Fibroblast of villous mesenchyme (primary cell): ENCODE results near the gene ONECUT1. TPM values are rescaled to one million over a fixed set of nuclear protein-coding genes. Genes with fewer than 3 reads are reported as not detected.

Experiments used
- DNase-seq: peaks from one replicate; pipeline ENCODE4 v3.0.0-alpha.2; 2010; ENCODE audit warnings: low read depth
- H3K4me3 ChIP-seq: 2 replicates; pipeline ENCODE4 v1.5.1; 2011; ENCODE audit warnings: low read depth, mild to moderate bottlenecking, low read length
- CTCF ChIP-seq: IDR thresholded peaks from 2 replicates; pipeline ENCODE4 v1.5.1; 2012; ENCODE audit warnings: low read depth, mild to moderate bottlenecking, low read length; ENCODE audit not compliant: insufficient read depth
- total RNA-seq: library from RNA; depleted of rRNA; stranded (reverse); fragments of >200 nt; gene quantifications from 2 replicates; pipeline ENCODE4 v1.2.3, GENCODE V29; 2012

ONECUT1 gene
- total RNA-seq, 1 donor = not detected

GRCh38 chr15:52785672-52786406 lies 4.3 kb downstream of the ONECUT1 start:
- H3K4me3 ChIP-seq = no peak overlapping the region
- no peak for DNase-seq
- TF ChIP-seq CTCF = no peak

DNA sequence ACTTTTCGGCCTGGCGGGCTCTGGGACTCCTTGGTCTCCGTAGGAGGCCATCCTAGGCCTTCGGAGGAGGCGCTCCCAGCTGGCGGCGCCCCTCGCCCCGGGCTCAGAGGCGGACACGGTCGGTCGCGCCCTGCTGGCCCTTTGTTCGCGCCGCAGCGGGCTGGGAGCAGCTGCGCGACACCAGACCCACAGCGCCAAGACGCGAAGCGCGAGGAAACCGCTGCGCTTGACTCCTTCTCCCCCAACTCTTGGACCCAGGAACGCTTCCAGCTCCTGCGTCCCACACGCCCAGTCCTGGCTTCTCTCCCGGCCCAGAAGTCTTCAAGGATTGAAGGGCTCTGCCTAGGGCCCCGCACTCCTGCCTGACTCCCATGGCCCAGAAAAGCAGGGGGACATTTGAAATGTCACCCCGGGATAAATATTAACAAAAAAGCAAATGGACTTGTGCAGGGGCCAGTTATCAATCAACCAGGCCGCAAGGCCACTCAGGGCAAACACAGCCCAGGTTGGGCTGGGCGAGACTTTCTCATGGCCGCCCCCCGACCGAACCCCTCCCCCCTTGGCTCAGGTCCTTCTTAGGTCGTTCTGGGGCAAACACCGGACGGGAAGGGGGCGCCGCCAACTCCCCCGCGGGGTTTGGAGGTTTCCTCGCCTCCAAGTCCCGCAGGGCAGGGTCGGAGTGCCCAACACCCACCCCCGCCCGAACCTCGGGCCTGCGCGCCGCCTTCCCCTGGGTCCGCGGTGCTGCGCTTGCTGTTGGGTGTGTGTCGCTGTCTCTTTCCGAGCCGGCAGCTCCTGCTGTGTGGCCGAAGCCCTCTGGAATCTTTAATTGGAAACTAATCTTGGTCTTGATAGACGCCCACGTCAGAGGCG lies 5.1 kb downstream of the ONECUT1 start:
- DNase-seq = no peak
- no peak for TF ChIP-seq CTCF
- no peak overlapping the region for H3K4me3 ChIP-seq

DNA sequence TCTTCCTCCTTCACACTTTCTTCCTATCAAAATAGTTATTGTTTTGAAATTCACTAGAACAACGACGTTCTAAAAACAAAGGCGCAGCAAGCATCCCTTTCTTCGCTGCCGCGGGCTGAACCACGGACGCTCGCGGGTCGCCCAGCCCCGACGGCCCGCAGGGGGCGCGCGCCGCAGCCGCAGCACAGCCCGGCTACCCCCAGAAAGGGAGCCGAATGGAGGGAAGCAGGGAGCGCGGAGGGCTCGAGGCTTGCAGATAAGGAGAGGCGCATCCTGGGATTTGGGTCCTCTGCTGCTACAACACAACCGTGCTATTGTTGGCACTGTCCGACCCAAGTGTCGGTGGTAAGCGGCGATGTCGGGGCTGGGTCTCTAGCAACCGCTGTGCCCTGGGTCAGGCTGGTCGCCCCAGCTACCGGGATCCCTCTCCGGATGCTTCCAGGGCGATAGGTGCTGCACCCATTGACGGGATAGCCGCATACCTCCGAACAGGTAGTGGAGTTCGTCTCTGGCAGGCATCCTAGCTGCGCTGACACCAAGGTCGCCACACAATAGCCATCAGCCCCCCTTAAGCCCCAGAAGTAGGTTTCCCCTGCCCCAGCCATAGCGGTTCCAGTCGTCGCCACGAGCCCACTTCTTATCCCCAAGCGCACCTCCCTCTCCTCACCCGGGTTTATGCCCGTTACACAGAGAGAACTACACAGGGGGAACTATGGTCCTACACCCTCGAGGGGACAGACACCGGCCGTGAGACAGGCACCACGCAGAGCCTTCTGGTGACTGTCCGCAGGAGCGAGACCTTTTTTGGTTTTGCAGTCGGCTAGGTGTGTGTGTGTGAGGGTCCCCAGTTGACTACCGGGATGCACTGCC lies 6.0 kb downstream of the ONECUT1 start:
- no peak overlapping the region for H3K4me3 ChIP-seq
- DNase-seq = no peak
- peak; percentile 40 for TF ChIP-seq CTCF

DNA sequence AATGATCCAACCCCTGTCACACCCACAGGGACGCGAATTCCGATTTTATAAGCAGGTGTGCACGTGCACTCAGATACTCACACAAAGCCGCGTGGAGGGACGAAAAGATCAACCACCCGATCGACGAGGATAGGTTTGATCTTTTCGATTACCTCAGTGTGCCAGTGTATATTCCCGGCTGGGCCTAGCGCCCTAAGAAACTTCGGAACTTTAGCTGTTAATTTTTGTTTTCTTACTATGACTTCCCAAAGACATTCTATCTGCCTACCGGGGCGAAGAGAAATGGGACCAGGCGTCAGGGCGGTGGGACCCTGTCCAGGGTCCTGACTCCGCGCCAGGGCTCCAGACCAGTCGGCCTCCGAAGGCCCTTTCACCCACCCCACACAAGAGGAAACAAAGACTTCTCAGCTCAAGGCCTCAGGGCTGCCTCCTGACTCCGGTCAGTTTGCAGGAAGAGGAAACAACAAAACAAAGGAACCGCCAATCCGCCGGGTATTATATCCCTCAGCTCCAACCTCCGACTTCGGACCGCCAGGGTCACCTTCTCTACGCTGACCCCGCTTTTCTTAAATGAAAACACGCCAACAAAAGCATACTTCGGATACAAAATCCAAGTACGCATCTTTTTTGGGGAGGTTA lies 6.8 kb downstream of the ONECUT1 start:
- DNase-seq = no peak
- TF ChIP-seq CTCF = no peak
- no peak overlapping the region for H3K4me3 ChIP-seq

GRCh38 chr15:52782514-52782913 lies 7.6 kb downstream of the ONECUT1 start:
- no peak for DNase-seq
- no peak overlapping the region for H3K4me3 ChIP-seq
- TF ChIP-seq CTCF = no peak
